ENCODE results near the gene CENPP. TPM values are rescaled to one million over a fixed set of nuclear protein-coding genes. Genes with fewer than 3 reads are reported as not detected.
"Not testable (repeated sequence)": the region's sequence is repeated elsewhere in the genome, so short reads cannot be mapped to it uniquely, and the experiment has no call there.

The CENPP gene
- total RNA-seq, 1 donor from 2014 or later = 19.4 TPM

DNA sequence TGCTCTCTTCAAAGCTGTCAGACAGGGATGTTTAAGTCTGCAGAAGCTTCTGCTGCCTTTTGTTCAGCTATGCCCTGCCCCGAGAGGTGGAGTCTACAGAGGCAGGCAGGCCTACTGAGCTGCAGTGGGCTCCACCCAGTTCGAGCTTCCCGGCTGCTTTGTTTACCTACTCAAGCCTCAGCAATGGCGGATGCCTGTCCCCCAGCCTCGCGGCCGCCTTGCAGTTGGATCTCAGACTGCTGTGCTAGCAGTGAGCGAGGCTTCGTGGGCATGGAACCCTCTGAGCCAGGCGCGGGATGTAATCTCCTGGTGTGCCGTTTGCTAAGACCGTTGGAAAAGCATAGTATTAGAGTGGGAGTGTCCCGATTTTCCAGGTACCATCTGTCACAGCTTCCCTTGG lies 247.9 kb downstream of the CENPP start:
- intact Hi-C loops (cut with micrococcal nuclease) = not testable (repeated sequence)

DNA sequence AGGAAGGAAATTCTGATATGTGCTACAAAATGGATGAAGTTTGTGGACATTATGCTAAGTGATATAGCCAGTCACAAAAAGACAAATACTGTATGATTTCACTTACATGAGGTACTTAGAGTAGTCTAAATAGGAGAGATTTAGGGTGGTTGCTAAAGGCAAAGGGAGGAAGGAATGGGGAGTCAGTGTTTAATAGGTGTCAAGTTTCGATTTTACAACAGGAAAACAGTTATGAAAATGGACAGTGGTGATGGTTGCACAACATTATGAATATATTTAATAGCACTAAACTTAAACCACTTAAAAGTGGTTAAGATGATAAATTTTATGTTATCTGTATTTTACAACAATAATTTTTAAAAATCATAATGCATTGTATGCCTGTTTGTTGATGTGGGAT lies 250.4 kb downstream of the CENPP start:
- intact Hi-C loops (cut with micrococcal nuclease) = no loop called here

DNA sequence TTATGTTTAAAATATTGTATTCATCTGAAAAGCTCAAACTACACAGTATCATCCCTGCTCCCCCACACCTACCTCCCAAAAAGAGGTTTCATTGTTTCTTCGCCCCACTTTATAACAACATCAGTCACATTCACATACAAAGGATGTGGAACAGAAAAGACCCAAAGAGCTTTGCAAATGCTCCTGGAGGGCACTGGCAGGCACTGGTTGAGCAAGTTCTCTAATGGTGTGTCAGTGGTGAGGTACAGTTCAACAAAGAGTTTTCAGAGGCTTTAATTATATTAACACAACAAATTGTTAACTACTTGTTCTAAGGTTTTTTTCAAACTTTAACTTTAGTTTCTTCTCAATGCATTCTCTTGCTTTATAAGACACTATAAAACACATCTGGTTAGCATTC lies 264.2 kb downstream of the CENPP start:
- intact Hi-C loops (cut with micrococcal nuclease) = no loop called here

DNA sequence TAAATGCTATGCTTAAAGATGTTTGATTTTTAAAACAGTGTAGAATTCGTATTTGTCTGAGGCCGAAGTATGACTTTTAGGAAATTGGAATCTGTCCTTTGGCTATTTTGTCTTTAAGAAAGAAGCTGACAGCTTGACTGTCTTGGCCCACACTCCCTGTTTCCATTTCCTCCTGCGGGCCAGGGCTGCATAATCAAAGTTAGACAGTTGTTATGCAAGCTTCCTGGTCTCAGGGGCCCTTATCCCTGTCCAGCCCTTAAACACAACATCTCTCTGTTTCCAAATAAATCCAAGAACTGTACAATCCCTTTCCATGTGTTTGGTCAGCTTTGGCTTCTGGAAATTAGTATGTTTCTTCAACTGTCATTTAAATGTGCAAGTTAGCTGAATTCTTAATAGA lies 264.6 kb downstream of the CENPP start:
- intact Hi-C loops (cut with micrococcal nuclease) = no loop called here

DNA sequence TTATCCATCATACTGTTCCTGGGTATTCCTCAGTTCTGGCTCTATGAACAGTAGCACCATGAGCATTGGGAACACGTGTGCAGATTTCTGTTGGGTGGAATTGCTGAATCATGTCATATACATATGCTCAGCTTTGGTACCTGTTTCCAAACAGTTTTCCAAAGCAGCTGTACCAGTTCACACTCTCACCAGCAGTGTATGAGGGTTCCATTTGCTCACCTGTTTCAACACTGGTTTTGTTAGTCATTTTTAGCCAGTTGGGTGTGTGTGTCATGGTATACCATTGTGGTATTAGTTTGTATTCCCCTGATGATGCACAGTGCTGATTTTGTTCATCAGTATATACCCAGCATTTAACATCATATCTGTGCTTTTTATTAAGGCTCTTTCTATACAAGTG lies 266.8 kb downstream of the CENPP start:
- intact Hi-C loops (cut with micrococcal nuclease) = no loop called here

DNA sequence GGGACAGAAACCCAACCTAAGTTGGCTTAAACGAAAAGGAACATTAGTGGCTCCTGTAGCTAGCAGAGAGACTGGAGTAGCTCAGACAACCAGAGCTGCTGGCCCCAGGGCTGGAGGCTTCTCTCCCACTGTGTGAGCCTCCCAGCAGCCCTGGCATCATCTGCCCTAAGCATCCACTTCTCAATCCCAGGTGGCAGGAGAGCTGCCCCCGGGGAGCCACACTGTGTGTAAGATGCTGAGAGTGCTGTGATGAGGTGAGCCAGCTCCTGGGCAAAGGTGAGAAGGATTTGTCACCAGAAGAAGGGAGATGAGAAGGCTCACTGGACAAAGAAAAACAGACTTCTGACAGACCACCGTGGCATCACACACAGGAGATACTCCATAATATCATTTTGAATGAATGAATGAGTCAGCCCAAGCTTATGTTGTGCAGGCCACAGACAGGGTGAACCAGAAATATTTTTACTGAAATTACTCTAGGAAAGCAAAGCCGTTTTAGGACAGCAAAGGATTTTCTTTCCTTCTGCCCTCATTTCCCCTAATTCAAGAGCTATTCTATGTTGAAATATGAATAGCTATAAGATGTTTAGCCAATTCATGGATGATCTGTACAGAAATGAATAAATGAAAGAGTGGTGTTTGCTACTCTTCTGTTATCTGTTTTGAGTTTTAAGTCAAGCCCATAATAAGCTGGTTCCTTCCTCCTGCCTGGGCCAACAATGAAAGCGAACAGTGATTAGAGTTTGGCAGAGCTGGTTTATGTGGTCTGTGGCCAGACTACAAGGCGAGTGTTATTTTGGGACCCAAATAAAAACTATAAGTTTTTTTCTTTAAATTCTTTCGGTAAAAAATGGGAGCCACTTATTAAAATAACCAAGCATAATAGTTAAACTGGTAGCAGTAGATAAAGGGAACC lies 267.5 kb downstream of the CENPP start:
- intact Hi-C loops (cut with micrococcal nuclease) = no loop called here

DNA sequence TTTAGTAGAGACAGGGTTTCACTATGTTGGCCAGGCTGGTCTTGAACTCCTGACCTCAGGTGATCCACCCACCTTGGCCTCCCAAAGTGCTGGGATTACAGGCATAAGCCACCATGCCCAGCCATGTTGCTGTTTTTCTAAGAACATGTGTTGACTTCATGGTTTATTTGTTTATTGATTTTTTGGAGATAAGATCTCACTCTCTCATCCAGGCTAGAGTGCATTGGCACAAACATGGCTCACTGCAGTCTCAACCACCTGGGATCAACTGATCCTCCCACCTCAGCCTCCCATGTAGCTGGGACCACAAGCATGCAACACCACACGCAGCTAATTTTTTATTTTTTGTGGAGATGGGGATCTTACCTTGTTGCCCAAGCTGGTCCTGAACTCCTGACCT lies 269.3 kb downstream of the CENPP start:
- intact Hi-C loops (cut with micrococcal nuclease) = not testable (repeated sequence)

DNA sequence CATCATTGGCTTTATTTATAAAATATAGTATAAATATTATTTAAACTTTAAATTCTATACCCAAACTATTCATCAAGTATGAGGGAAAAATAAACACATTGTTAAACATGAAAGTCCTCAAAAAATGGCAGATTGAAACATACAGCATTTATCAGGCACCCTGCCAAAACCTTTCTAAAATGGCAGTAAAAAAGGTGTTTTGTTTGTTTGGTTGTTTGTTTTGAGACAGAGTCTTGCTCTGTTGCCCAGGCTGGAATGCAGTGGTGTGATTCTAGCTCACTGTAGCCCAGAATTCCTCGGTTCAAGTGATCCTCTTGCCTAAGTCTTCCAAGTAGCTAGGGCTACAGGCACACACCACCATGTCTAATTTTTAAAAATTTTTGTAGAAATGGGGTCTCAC lies 270.2 kb downstream of the CENPP start:
- intact Hi-C loops (cut with micrococcal nuclease) = no loop called here

DNA sequence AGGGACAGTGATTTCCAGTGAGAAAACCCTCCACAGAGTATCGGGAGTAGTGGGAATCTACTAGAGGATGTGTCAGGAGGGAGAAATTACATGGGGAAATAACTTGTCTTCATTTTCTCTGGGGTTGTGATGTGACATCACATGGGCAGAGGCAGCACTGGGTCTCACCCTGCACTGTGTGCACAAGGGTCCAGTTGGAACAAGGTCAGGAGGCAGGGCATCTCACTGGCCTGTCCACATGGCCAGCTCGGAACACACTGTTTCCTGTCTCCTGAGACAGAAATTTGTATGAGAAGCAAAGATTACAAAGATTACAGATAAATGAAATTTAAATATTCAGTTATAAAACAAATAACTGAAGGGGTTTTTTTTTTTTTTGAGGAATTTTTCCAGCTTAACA lies 272.6 kb downstream of the CENPP start:
- intact Hi-C loops (cut with micrococcal nuclease) = no loop called here

DNA sequence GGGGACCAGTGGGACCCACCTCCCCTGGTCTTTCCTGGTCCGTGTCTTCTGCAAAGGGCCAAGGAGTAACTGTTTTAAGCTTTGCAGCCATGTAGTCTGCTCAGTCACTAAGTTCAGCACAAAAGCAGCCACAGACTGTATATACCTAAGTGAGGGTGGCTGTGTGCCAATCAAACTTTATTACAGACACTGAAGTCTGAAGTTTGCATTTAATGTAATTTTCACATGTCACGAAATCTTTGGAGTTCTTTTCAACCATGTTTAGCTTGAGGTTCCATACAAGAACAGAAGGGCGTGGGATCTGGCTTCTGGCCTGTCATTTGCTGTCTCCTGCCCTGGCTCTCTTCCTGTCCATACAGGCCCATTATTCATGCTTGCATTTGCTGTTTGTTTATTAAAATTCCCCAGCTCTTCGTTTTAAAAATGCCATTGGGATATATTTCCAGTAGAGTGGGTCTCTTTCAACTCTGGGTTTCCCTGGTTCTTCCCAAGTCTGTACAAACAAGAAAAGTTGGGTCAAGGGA lies 274.2 kb downstream of the CENPP start:
- intact Hi-C loops (cut with micrococcal nuclease) = no loop called here

DNA sequence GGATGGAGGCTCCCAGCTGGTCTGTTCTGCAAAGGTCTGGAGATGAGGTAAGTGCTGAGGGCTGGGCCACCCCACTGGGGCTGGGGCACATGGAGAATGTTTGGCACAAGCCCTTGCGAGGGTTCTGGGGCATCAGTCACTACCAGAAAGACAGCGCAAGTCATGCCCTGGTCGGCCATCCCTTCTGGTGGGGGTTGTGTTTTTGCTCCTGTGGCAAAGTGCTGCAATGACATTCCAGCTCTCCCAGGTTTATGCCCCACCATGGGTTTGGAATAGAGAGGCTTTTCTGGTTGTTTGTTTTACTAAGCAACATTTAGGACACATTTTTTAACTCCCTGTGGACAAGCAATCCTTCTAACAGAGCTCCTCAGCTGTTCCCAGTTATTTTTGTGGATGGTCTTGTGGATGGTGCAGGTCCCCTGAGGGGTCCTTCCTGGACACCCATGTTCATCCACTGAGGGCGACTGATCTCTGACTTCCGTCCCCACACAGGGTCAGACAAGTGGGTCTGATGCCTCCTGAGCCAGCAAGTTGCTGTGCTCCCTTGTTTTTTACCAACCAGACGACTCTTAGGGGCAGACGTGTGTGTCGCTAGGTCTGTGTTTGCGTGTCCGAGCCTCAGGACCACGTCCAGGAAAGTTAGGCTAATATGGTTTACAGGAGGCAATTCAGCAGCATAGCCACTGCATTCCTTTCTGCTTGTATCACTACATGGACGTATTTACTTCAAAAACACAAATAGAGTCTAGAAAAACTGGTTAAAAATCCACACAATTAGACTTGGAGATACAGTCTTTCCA lies 274.9 kb downstream of the CENPP start:
- intact Hi-C loops (cut with micrococcal nuclease) = no loop called here

DNA sequence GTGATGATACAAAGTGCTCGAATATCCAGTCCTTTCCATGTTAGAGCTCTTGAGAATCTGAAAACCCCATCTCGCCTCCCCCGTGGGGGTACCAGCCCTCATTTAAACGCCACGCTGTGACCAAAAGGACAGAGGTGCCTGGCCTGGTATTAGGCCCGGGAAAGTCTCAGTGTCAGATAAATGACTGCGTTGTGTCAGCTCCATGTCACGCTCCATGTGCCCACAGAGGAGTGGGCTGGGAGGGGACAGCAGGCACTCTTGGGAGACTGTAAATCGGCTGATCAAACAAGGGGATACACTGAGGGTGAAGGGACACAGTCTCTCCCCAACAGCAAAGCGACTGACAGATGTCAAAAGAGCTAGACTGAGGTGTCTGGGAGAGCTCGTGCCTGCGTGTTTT lies 275.7 kb downstream of the CENPP start:
- intact Hi-C loops (cut with micrococcal nuclease) = no loop called here

DNA sequence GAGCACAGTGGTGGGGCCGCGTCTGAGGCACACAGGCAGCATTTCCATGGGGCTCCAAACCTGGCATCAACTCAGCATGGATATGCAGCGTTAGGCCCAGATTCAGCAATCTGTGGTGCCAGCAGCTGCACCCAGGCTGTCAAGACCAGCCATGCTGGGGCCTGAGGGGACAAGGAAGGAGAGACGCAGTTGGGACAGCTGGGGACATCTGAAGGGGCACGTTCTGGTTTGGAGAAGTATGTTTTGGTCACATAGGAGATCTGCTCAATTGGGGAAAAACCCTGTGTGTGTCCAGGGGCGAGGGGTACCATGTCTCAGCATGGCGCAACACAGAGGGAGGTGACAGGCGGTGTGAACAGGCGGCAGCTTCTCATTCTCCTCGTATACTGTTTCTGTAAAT lies 276.7 kb downstream of the CENPP start:
- intact Hi-C loops (cut with micrococcal nuclease) = no loop called here

DNA sequence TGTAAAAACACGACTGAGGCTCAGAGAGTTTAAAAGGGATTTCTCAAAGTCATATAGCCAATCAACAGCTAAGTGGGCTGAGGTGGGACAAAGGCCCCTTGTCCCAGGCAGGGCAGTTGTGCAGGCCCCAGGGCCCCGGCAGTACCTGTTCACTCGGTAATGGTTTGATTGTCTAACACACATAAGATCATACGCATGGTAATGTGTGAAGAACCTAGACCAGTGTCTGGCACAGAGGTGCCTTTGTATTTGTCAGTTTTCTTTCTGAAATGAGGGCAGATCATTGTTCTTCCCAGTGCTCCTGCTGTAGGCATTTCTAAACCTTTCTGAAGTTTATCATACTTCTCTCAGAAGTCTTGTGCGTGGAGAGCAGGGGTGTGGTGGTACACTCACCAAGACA lies 277.3 kb downstream of the CENPP start:
- intact Hi-C loops (cut with micrococcal nuclease) = no loop called here

DNA sequence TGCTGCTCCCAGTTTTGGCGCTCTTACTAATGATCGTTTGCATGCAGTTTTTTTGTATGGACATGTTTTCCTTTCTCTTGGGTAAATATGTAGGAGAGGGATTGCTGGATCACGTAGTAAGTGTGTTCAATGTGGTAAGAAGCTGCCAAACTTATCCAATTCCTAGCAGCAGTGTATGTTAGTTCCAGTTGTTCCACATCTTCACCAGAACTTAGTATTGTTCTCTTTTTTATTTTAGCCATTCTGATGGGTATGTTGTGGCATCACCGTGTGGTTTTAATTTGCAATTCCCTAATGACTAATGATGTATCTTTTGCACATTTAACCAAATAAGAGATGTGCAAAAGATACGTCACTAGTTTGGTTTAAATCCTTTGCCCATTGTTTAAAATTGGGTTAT lies 278.2 kb downstream of the CENPP start:
- intact Hi-C loops (cut with micrococcal nuclease) = no loop called here

DNA sequence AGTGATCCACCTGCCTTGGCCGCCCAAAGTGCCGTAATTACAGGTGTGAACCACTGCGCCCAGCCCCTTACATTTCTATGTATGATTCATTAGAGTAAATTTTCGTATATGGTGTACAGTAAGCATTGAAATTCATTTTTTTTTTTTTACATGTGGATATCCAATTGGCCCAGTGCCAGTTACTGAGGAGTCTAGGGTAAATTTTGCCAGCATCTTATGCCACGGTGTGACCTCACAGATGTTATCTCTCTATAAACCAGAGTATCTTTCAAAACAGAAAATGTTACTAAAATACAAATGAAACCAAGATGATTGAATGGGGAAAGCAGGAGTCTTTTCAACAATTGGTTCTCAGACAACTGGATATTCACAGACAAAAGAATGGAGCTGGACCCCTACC lies 279.5 kb downstream of the CENPP start:
- intact Hi-C loops (cut with micrococcal nuclease) = no loop called here

DNA sequence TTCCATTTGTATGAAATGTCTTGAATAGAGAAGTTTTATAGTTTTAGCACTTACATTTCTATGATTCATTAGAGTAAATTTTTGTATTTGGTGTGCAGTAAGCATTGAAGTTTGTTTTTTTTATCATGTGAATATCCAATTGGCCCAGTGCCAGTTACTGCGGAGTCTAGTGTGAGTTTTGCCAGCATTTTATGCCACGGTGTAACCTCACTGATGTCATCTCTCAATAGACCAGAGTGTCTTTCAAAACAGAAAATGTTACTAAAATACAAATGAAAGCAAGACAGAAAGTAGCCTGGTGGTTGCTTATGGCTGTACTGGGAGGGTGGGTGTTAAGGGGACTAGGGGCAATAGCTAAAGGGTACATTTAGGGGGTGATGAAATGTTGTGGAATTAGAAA lies 281.3 kb downstream of the CENPP start:
- intact Hi-C loops (cut with micrococcal nuclease) = no loop called here

DNA sequence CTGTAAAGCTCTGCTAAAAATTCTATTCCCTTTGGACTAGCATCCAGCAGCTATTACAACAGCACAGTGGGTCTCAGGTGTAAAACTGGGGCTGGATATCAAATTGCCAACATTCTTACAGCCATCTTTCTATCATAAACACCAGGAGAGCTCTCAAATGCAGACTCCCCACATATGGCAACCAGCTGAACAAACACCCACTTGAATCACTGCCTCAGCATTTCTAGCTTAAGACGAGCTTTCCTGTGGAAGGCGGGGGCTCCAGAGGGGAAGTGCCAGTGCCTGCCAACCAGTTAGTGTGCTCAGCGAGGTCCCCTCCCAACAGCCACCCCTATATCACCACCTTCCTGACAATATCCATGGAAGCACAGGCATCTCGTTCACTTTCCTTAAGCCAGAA lies 282.0 kb downstream of the CENPP start:
- intact Hi-C loops (cut with micrococcal nuclease) = no loop called here

DNA sequence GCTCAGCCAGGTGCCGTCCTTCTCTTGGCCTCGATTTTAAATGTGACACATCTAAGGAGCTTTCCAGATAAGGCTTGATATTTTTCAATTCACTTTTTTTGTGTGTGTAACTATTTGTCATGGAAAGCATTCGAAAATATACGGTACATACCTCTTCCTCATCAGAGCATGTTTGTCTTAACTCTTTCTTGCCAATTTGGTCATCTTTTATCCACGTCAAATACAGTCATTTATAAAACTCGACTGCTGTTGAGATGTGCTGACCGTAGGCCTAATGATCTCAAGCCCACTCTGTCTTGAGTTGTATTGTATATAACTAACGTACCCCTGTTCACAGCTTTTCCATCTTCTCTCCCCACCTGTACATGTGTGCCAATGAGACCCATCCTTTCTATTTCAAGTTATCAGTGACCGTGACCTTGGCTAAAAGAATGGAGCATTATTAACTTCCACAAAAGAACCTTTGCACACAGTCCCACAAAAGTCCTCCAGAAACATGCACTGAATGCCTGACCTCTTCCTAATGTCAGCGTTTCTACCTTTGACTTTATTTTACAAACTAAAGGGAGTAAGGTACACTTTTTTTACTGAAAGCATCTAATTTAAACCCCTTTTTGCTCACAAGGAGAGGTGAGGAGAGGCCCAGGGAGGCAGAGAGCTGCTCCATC lies 282.6 kb downstream of the CENPP start:
- intact Hi-C loops (cut with micrococcal nuclease) = no loop called here

DNA sequence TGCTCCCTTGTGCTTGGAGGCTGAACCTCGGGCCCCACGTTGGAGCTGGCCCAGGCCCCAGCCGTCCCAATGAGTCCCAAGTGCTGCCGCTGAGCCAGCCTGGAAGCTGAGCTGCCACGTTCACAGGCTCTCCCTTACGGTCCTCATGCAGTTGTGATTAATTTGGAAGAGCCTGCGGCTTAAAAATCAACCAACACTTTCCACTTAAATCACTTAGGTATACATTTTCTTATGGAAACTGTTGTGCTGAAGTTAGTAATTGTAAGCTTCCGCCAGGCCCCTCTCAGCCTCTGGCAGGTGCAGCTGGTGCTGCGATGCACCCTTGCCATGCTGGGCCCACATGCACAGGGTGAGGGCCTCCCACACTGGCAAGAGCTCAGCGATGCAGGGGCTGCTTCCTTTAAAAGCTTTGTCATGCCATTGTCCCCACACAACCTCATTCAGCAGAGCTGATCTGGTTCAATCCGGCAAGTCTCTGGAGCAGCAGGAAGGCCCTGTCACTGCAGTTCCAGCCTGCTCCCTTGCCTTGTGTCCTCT lies 283.2 kb downstream of the CENPP start:
- intact Hi-C loops (cut with micrococcal nuclease) = no loop called here

Data from T-helper 1 cell treated with Interleukin-12 subunit alpha and Interleukin-12 subunit beta and Interleukin-4 antibody, amounts not matched to agents 30 ng/mL and 1 ng/mL, for 36 hours (primary cell).